Activated naive CD4-positive, alpha-beta T cell treated with Interleukin-2 at 50 U/mL for 16 hours (primary cell): ENCODE measurements around the gene MGMT.

Experiments
- DNase-seq: peaks from one replicate; pipeline ENCODE4 v3.0.0-alpha.2; 2020

Gene MGMT

DNA sequence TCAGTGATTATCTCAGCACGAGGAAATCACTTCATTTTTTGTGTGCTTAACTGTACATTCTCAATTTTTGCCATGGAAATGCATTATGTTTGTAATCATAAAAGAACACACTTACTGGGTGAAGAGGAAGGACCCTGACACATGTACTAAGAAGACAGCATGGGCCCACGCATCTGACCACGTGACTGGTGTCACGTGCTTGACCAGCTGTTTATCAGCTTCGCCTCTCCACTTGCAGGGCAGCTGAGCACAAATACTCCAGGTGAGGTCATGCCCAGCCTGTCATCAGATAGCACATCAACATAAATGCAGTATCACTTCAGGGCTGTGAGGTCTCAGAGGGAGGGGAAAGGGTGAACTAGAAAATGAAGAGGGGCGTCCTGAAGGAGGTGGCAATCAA, 317.2 kb downstream of the MGMT start:
- DNase-seq = no peak

DNA sequence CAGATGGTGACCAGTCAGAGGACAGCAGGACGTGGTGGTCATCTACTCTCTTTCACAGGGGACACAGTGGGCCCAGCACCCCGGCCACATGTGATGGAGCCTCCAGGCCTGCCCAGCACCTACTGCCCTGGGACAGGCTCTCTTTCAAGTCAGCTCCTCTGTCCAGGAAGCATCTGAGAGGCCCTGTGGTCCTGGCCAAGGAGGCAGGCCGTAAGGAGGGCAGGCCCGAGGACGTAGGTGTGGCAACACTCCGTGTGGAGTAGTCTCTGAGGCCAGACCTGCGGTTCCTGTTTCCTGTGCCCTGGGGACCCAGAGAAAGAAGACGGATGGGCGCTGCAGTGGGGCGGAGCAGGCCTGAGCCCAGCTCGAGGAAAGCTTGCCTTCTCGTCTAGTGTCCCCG, 317.9 kb downstream of the MGMT start:
- no peak for DNase-seq

DNA sequence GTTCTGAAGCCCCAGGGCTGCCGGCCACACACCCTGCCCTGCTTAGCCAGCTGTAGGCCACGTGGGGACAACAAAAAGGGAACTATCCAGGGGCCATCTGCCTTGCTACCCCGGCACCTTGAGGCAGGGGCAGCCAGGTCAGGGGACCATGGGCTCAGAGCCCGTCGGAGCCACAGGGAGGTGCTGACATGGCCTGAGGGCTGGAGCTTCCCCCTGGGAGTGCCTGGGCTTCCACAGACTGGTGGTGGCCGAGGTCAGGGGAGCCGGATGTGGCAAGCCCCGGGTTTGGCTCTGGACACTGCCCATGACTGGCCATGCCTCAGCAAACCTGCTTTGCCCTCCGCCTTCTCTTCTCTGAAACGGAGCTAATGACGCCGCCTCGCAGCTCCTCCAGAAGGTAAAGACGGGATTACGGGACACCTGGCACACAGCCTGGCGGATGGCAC, 318.5 kb downstream of the MGMT start:
- no peak for DNase-seq

DNA sequence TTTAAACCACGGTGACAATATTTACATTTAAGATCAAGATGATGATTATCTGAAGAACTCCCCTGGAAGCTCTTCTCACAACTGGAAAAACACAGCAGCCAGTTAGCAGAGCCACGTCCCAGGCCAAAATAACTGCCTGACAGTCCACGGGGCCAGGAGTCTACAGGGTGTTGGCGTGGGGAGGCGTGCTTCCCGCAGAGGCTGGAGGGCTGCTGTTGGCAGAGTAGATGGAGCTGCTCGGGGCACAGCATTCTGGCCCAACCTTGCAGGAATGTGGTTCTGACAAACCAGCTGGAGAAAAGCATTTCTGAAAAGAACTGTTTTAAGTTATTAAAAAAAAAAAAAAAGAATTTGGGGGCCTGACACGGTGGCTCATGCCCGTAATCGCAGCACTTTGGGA, 319.2 kb downstream of the MGMT start:
- DNase-seq = no peak

DNA sequence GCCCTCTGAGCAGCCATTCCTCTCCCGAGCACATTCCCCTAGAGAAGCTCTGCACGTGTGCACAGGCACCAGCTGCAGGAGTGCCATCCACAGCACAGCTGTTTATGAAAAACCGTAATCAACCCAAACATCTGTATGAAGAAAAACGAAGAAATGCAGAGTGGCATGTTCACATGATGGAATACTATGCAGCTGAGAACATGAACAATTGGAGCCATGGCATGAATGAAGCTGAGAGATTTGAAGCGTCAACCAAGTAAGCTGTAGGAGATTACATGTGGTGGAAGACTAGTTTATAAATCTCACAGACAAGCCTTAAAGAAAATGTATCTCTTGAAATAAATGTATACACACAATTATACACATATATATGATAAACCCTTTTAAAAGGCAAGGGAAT, 320.5 kb downstream of the MGMT start:
- no peak for DNase-seq

DNA sequence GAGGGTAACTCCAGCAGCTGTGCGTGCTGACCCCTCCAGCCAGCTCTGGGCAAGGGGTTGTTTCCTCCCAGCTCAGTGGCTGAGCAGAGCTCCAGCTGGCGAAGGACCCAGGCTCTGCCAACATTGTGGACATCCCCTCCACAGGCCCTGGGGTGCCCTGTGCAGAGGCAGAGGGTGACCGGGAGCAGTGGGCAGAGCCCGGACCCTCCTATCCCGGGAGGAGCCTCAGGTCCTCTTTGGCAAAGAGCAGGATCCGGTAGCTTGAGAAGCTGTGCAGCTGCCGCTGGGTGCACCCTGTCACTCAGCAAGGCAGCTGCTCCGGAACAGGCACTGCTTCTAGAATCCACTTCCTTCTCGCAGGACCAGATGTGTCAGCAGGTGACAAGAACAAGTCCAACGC, 321.2 kb downstream of the MGMT start:
- no peak for DNase-seq

DNA sequence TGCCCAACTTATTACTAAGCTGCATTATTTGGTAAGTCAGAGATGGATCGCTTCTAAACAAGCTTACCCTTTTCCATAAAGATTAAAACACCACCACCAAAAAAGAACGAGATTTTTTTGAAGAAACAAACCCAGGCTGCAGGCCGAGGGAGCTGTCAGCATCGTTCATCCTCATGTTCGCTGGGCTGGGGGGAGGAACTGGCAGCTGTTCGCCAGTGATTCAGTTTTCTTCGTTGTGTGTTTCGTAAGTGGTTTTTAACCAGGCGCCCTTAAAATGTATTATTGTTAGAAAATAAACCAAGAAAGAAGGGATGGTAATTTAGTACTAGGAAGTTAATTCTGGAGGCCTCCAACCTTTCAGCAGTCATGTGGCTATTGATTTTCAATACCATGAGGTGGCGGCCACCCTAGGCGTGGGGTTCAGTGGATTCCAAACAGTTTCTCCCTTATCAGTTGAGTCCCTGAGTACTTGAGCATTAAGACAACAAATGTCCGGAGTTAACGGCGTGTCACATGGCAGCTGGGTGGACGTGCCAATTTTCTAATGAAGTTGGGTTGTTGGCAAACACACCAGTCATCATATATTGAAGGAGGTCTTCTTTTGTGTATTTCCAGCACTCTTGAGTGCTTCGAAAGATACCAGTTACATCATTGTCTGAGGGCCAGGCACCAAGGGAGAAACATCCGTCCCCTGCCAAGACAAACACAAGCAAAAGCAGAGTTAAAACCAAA, 323.8 kb downstream of the MGMT start:
- DNase-seq = no peak

DNA sequence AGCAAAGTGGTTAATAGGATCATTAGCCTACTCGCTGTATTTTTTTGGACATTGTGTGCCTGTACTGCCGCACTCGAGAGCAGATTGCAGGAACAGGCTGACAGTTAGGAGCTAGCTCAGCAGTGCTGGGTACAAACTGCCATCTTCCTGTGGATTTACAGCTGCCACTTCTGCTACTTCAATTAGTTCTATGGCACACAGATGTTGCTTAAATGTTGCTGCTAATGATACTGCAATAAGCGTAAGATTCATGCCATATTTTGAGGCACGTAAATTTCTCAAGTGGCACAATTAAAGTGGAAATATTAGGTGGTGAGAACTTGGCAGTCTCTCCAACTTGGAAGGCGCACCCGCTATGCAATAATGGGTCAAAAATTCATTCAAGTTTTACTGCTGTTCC, 325.1 kb downstream of the MGMT start:
- no peak for DNase-seq

DNA sequence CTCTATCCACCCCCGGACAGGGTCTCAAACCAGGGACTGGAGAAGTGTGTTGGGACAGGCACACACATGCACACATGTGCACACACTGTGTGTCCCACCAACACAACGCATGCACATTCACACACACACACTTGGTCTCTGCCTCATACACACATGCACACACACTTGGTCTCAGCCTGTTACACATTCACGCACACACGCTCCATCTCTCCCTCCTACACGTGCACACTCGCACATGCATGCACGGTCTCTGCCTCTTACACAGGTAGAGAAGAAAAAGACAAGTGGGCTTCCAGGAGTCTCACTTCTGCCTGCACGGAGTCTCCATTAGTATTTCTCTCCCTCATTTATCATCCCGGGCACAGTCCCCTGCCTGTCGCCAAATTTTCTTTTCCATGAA, 325.8 kb downstream of the MGMT start:
- DNase-seq = no peak

DNA sequence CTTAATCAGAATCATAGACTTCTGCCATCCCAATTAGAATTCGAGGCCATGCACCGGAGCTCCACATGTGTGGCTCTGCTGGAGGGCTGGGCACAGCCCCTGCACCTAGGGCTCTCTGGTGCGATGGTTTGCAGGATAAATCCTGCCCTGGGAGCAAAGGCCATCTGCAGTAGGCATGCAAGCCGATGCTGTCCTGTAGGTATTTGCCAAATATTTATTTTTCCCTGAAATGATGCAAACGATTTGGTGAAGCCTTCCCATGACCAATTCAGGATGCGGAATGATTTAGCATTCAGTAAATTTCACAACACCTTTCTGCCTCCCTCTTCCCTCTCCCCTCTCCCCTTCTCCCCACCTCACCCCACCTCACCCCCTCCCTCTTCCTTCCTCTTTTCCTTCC, 326.4 kb downstream of the MGMT start:
- no peak for DNase-seq

DNA sequence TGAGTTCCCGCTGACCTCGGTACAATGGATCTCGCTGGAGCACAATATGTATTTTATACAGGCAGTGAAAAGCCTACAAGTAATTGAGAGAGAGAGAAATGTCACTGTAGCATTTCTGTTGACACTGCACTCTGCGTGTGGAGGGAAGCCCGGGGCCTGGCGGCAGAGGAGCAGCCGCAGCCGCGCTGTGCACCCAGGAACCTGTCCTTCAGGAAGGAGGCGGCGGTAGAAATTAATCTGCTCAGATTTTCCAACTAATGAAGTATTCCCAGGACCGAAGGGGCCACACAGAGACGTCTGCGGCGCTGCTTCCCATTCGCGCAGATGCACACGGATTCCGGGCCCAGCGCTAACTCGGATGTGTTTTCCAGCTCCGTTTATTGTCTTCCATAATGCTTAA, 327.0 kb downstream of the MGMT start:
- no peak for DNase-seq

DNA sequence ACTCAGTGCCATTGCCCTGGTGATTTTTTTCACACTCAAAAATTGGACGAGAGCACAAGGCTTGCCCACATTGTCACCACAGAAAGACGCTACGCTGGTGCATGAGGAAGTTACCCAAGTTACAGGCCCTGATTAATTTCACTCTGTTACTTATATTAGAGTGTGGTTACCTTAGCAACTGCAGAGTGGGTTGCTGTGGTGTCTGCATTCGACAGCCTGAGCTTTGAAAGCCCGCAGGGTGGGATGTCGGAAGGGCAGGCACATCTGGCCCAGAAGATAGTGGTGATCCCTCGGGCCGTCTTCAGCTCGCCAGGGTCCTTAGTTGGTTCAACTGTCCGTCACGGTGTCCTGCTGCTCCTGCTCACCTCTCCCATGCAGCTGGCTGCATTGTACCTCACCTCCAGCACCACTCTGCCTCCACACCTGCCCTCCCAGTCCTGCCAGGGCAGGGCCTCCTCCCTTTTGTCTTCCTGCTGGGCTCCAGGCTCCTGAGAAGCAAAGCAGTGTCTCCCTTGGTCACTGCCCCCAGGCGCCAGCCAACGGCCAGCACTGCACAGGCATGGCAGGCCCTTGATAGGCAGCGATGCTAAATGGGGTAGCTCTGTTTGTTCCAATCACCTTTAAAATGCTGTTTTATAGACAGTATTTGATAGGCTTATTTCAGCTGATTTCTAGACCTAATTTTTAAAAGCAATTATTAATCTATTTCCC, 329.8 kb downstream of the MGMT start:
- no peak for DNase-seq

DNA sequence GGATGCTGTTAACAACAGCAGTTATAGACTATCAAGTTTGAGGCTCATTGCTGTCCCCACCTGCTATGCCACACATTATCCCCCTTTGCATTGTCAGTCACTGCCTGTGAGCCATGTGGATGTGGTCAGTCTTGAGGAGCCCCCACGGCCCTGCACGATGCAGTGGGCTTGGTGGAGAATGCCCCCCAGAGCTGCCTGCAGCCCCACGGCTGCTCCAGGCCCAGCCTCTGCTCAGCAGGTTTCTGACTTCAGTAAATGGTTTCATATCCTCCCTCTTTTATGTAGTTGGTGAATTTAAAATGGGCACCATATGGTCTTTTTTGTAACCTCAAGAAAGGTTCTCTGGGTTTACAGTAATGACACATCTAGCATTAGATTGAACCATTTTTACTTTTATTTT, 332.9 kb downstream of the MGMT start:
- DNase-seq = no peak

DNA sequence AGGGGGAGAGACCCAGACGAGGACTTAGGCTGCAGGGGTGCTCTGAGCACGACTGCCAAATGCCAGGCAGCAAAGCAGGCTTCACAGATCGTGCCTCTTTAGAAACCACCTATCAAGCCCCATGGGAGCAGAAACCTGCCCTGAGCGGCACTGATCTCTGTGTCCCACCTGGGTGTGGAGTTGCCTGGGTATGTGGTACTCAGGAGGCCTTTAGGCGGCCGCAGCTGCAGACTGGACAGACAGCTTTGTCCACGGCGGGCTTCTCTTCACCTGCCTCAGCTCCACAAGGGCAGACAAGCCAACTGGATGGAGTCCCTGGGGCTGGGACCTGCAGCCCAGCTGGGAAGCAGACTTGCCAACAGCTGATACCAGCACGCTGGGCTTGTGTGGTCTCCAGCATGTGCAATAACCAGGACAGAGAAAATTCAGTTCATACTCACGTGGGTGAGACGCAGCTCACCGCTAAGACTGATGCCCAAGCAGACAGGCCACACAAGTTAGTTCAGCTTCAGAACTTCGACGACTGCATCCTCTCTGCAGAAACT, 333.8 kb downstream of the MGMT start:
- DNase-seq = no peak

DNA sequence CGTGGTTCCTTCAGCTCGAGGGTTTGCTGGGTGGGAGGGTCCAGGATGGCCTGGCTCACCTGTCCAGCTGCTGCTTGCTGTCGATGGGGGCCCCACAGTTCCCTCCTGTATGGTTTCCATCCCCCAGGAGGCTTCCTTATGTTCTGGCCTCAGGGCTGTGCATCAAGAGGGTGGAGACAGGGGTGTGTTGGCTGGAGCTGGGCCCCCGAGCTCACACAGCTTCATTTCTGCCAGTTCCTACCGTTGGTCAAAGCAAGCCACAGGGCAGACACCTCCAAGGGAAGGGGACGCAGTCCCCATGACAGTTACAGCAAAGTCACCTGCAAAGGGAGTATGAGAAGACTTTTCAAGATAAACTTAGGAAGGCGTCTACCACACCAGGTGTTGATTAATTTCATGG, 340.2 kb downstream of the MGMT start:
- DNase-seq = no peak

DNA sequence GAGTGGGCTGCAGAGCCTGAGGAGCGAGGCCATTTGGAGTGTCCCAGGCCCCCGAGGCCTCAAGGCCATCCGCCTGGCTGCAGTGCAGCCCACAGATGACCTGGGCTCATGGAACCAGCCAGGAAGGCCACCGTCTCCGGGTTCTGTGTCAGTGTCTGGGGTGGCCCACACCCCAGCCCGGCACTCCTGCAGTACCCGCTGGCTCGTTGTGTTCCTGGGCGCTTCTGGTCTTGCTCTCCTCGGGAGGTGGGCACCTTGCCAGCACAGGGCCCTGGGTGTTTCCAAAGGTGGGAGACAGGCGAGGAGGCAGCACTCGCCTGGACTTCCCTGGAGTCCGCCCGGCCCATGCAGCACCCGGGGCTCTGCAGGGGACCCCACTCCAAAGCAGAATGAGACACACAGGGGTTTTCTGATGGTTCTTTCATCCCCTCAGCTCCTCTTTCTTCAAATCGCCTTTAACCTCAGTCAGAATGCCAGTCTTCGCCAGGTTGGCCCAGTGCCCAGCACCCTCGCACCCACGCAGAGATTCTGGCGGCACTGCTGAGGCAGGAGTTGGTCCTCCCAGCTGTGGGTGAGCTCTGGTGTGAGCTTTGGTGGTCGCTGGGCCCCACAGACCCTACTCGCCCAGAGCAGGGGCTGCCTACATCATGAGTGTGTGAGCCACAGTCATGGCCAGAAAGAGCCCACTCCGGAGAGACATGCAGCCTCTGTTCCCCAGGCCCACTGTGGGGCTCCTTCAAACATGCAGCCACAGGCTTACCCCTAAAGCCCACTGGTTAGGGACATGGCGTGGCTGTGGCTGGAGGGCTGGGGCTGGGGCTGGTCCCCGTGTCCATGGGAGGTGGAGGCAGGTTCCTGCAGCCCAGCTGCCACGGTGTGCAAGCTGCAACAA, 341.3 kb downstream of the MGMT start:
- DNase-seq = no peak

DNA sequence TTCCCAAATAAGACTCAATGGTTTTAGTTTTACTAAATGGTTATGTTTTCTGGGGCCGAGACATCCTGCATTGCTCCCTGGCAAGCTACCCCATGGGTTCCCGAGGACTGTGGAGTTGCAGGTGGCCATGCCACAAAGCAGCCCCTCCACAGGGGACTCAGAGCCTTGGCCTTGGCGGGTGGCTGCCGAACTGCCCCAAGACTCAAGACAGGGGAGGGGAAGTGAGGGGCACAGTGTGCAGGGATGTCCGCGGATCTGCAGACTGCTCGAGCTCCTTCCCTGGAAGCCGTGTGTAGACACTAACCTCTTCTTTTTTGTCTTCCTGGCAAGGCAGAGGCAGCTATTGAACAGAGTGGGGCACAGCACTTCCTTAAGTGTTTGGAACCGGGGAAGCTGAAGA, 342.4 kb downstream of the MGMT start:
- DNase-seq = no peak

DNA sequence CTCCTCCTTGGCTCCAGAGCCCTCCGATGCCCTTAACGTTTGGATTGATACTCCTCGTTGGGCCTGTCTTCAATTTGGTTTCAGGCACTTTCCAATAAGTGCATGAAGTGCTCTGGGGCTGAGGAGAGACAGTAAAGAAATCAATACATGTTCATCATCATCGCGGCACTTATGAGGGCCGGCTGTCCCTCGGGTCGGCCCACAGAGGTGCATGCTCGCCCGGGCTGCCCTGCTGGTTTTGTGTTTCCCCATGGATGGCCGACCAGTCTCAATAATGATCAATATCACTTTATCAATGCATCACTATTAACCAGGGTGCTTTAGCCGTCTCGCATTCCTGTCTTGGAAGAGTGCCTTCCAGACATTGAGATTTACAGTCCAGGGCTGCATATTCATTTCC, 342.8 kb downstream of the MGMT start:
- no peak for DNase-seq

DNA sequence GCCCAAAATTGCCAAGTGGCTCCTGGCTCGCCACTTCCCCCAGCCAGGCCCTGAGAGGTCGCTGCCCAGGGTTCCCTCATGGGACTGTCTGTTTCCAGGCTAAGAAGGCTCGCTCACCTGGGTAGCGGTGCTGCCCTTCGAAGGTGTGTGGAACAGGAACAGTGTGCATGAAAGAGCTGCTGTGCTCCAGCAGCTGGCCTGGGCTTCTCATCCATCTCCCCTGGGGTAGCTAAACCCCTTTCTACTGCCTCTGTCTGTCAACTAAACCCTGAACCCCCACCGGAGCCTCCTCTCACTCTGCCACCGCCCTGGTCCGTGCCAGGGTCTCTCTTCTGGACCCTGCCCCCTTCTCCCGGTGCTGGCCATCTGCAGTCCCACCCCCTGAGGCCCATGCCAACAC, 344.2 kb downstream of the MGMT start:
- no peak for DNase-seq

DNA sequence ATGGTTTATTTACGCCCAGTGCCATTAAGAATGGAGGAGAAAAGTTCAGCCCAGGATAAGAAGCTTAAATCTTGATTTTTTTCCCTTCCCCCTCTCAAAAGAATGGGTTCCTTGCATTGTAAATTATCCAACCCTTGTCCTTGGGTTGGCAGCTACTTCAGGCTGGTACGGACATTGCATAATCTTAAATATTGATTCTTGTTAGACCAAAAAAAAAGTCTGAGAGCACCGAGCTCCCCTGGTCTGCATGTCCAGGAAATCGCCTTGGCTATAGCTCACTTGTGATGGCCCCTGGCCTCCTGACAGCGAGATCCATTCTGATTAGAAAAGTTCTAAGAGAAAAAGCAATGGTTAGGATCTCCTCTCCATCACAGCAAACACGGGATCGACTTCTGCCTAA, 345.4 kb downstream of the MGMT start:
- DNase-seq = no peak

DNA sequence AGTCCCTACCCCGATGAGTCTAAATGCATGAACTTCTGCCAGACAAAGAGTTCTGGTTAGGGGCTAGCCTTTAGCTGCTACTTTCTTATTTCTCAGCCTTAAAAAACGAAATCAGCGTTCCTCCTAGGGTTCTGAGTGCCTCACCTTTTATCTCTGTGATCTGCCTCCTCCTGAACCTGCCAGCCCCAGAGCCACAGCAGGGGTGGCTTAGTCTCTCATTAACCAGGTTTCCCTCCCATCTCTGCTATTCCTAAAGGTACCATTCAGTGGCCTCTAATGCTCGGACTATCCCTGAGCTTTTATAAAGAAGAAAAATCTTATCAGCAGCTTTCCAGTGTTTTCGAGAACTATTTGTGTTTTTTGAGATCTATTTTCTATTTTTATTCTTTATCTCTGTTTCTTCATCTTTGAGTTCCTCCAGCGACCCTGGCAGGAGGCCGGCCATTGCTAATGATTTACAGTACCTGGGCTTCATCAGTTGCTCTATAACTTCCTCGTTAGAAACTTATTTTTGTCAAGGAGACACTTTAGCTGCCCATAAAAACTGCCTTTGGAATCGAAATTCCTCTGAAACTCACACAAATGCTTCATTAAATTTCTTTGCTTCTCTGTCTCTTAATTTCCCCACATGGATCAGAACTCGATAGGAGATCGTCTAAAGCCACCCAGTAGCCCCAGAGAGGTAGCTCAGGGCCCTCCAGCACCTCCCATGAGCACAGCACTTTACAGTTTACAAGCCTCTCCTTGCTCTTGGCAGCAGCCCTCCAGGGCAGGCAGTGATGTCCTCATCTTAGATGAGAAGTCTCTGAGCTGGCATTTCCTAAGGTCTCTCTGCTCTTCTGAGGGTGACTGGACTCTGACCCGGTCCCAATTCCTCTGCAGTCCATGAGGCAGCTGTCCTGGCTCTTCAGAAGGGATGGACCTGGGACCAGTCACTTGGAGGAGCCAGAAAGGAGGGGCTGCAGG, 347.9 kb downstream of the MGMT start:
- no peak for DNase-seq
